Coronary artery (tissue), 2 donors: ENCODE measurements around the gene ACRV1.
"Not testable (repeated sequence)": the region's sequence is repeated elsewhere in the genome, so short reads cannot be mapped to it uniquely, and the experiment has no call there.

Experiments used
- DNase-seq: peaks from one replicate; pipeline ENCODE4 v3.0.0-alpha.2; 2017; ENCODE audit warnings: low spot score
- H3K27ac ChIP-seq, 2 donors: fragments of 200-600 bp; sonication (generic); one replicate each; pipeline ENCODE4 v1.5.1; 2016 to 2019
- H3K4me3 ChIP-seq: fragments of 200-600 bp; sonication (generic); 2 replicates; pipeline ENCODE4 v1.5.1; 2016; ENCODE audit warnings: mild to moderate bottlenecking, moderate library complexity
- CTCF ChIP-seq: fragments of 200-600 bp; sonication (generic); IDR thresholded peaks from one replicate; pipeline ENCODE4 v1.5.1; 2019; ENCODE audit warnings: antibody characterized with exemption

The ACRV1 gene

GRCh38 chr11:125680747-125681146, at the start of gene ACRV1:
Gene ACRV1 (minus strand): TSS chr11:125680847. CDS start chr11:125680780, 67 bp downstream.
- no peak for DNase-seq
- no peak for TF ChIP-seq CTCF
- no peak within 1 kb of the TSS for H3K4me3 ChIP-seq

GRCh38 chr11:125728969-125729368, 48.3 kb upstream of the ACRV1 start:
- no peak overlapping the region for H3K27ac ChIP-seq
- TF ChIP-seq CTCF = no peak
- H3K4me3 ChIP-seq = no peak overlapping the region
- DNase-seq = no peak

More at GRCh38 chr11:125680747-125681146, at the start of gene ACRV1:
- no peak within 1 kb of the TSS for H3K27ac ChIP-seq

GRCh38 chr11:125724125-125724524, 43.5 kb upstream of the ACRV1 start:
- DNase-seq = no peak
- Histone ChIP-seq H3K4me3 (no peak overlapping the region), H3K27ac (no peak overlapping the region)
- no peak for TF ChIP-seq CTCF

GRCh38 chr11:125720781-125721180, 40.1 kb upstream of the ACRV1 start:
- H3K4me3 ChIP-seq = no peak overlapping the region
- DNase-seq = no peak
- H3K27ac ChIP-seq = no peak overlapping the region
- TF ChIP-seq CTCF = no peak

- H3K27ac ChIP-seq, DNase-seq, H3K4me3 ChIP-seq: not testable (repeated sequence)
These were observed 24.0 kb upstream of the ACRV1 start for GRCh38 chr11:125704686-125705085.

- no peak for TF ChIP-seq CTCF
- H3K4me3 ChIP-seq = no peak overlapping the region
- no peak for DNase-seq
- H3K27ac ChIP-seq = no peak overlapping the region
These were observed 21.4 kb upstream of the ACRV1 start for GRCh38 chr11:125701858-125702621.

- no peak for TF ChIP-seq CTCF
- no peak overlapping the region for H3K27ac ChIP-seq
- no peak for DNase-seq
These were observed 20.5 kb upstream of the ACRV1 start for GRCh38 chr11:125701018-125701610.

More at GRCh38 chr11:125701018-125701610, 20.5 kb upstream of the ACRV1 start:
- H3K4me3 ChIP-seq = no peak overlapping the region
